GM21447 (cell line): ENCODE measurements around the gene ZNF585A.
"Not testable (repeated sequence)": the region's sequence is repeated elsewhere in the genome, so short reads cannot be mapped to it uniquely, and the experiment has no call there.

Experiments used
- ATAC-seq: cut with Tn5 transposase; IDR thresholded peaks from one replicate; pipeline ENCODE4 v1.9.1; 2021; ENCODE audit not compliant: unreplicated experiment

ZNF585A gene

GRCh38 chr19:37172368-37173366 lies at the start of gene ZNF585A:
TSS of gene ZNF585A (minus strand) at chr19:37172695. CDS start at chr19:37169910, 2,785 bp downstream.
- peak; percentile 98 for ATAC-seq

GRCh38 chr19:37221136-37221535 lies 48.6 kb upstream of the ZNF585A start:
- ATAC-seq, result no peak

- ATAC-seq, result no peak
Measured at GRCh38 chr19:37220383-37220782, 47.9 kb upstream of the ZNF585A start.

- ATAC-seq, result no peak
Measured at GRCh38 chr19:37218592-37218935, 46.1 kb upstream of the ZNF585A start.

GRCh38 chr19:37217775-37218591 lies 45.5 kb upstream of the ZNF585A start, which contains the start of gene ZNF383:
TSS of gene ZNF383 (plus strand) at chr19:37218214. CDS start at chr19:37230454, 12,240 bp downstream.
- ATAC-seq, result peak; percentile 90

- ATAC-seq, result no peak
Measured at GRCh38 chr19:37217480-37217774, 44.9 kb upstream of the ZNF585A start.

- ATAC-seq, result no peak
Measured at GRCh38 chr19:37197768-37198167, 25.3 kb upstream of the ZNF585A start.

- ATAC-seq, result not testable (repeated sequence)
Measured at GRCh38 chr19:37197115-37197514, 24.6 kb upstream of the ZNF585A start.

- ATAC-seq, result not testable (repeated sequence)
Measured at GRCh38 chr19:37195248-37195647, 22.8 kb upstream of the ZNF585A start.

GRCh38 chr19:37186071-37186470 lies 13.6 kb upstream of the ZNF585A start:
- ATAC-seq, result not testable (repeated sequence)

GRCh38 chr19:37165635-37166034 lies 6.9 kb downstream of the ZNF585A start:
- ATAC-seq, result no peak

- no peak for ATAC-seq
Measured at GRCh38 chr19:37160153-37160552, 12.3 kb downstream of the ZNF585A start.

- ATAC-seq, result no peak
Measured at GRCh38 chr19:37148214-37148613, 24.3 kb downstream of the ZNF585A start.

GRCh38 chr19:37136111-37136510 lies 36.4 kb downstream of the ZNF585A start:
- no peak for ATAC-seq

GRCh38 chr19:37128821-37129177 lies 43.7 kb downstream of the ZNF585A start:
- ATAC-seq, result no peak

GRCh38 chr19:37127999-37128820 lies 44.3 kb downstream of the ZNF585A start:
- ATAC-seq, result no peak

- not testable (repeated sequence) for ATAC-seq
Measured at GRCh38 chr19:37122093-37122492, 50.4 kb downstream of the ZNF585A start.

- no peak for ATAC-seq
Measured at GRCh38 chr19:37114001-37114400, 58.5 kb downstream of the ZNF585A start.

GRCh38 chr19:37111753-37112152 lies 60.7 kb downstream of the ZNF585A start:
- not testable (repeated sequence) for ATAC-seq

- ATAC-seq, result not testable (repeated sequence)
Measured at GRCh38 chr19:37104135-37104534, 68.4 kb downstream of the ZNF585A start.

- no peak for ATAC-seq
Measured at GRCh38 chr19:37098570-37098969, 73.9 kb downstream of the ZNF585A start.
